ENCODE data around the gene DROSHA.

The DROSHA gene

GRCh38 chr5:31523041-31523440 is 8.9 kb downstream of the DROSHA start:
- no peak for DNase-seq (ENCODE audit: low read depth, low spot score)

- DNase-seq (ENCODE audit: low read depth, low spot score): no peak
Measured at GRCh38 chr5:31516802-31517201, 15.1 kb downstream of the DROSHA start.

- DNase-seq (ENCODE audit: low read depth, low spot score): no peak
Measured at GRCh38 chr5:31511305-31511704, 20.6 kb downstream of the DROSHA start.

GRCh38 chr5:31504529-31504928 is 27.4 kb downstream of the DROSHA start:
- DNase-seq (ENCODE audit: low read depth, low spot score): no peak

- no peak for DNase-seq (ENCODE audit: low read depth, low spot score)
Measured at GRCh38 chr5:31502506-31502905, 29.4 kb downstream of the DROSHA start.

- DNase-seq (ENCODE audit: low read depth, low spot score): no peak
Measured at GRCh38 chr5:31500256-31500655, 31.6 kb downstream of the DROSHA start.

GRCh38 chr5:31496891-31497290 is 35.0 kb downstream of the DROSHA start:
- DNase-seq (ENCODE audit: low read depth, low spot score): no peak

GRCh38 chr5:31496301-31496700 is 35.6 kb downstream of the DROSHA start:
- DNase-seq (ENCODE audit: low read depth, low spot score): no peak

GRCh38 chr5:31495336-31495735 is 36.6 kb downstream of the DROSHA start:
- DNase-seq (ENCODE audit: low read depth, low spot score): no peak

GRCh38 chr5:31492869-31493268 is 39.0 kb downstream of the DROSHA start:
- no peak for DNase-seq (ENCODE audit: low read depth, low spot score)

GRCh38 chr5:31487506-31487905 is 44.4 kb downstream of the DROSHA start:
- no peak for DNase-seq (ENCODE audit: low read depth, low spot score)

- DNase-seq (ENCODE audit: low read depth, low spot score): no peak
Measured at GRCh38 chr5:31486441-31486840, 45.5 kb downstream of the DROSHA start.

- DNase-seq (ENCODE audit: low read depth, low spot score): no peak
Measured at GRCh38 chr5:31485376-31486207, 46.3 kb downstream of the DROSHA start.

GRCh38 chr5:31481531-31482165 is 50.2 kb downstream of the DROSHA start:
- no peak for DNase-seq (ENCODE audit: low read depth, low spot score)

- DNase-seq (ENCODE audit: low read depth, low spot score): no peak
Measured at GRCh38 chr5:31479706-31480105, 52.2 kb downstream of the DROSHA start.

- DNase-seq (ENCODE audit: low read depth, low spot score): no peak
Measured at GRCh38 chr5:31478901-31479300, 53.0 kb downstream of the DROSHA start.

GRCh38 chr5:31477971-31478370 is 53.9 kb downstream of the DROSHA start:
- no peak for DNase-seq (ENCODE audit: low read depth, low spot score)

- no peak for DNase-seq (ENCODE audit: low read depth, low spot score)
Measured at GRCh38 chr5:31477516-31477915, 54.4 kb downstream of the DROSHA start.

- peak; percentile 48 for DNase-seq (ENCODE audit: low read depth, low spot score)
Measured at GRCh38 chr5:31476738-31477141, 55.2 kb downstream of the DROSHA start.

- no peak for DNase-seq (ENCODE audit: low read depth, low spot score)
Measured at GRCh38 chr5:31471916-31472315, 60.0 kb downstream of the DROSHA start.

- no peak for DNase-seq (ENCODE audit: low read depth, low spot score)
Measured at GRCh38 chr5:31471040-31471439, 60.9 kb downstream of the DROSHA start.

GRCh38 chr5:31470608-31471007 is 61.3 kb downstream of the DROSHA start:
- peak; percentile 49 for DNase-seq (ENCODE audit: low read depth, low spot score)

GRCh38 chr5:31469886-31470285 is 62.0 kb downstream of the DROSHA start:
- DNase-seq (ENCODE audit: low read depth, low spot score): no peak

Measured in astrocyte of the hippocampus (primary cell).